Chondrocyte (in vitro differentiated cells): ENCODE data around the gene RAD51B. TPM values are rescaled to one million over a fixed set of nuclear protein-coding genes. Genes with fewer than 3 reads are reported as not detected.

Experiments
- DNase-seq: peaks from one replicate; pipeline ENCODE4 v3.0.0; 2021; ENCODE audit warnings: mixed read lengths, low spot score
- H3K27ac Mint-ChIP-seq: one replicate; pipeline ENCODE4 v1.8.0; 2021; ENCODE audit warnings: mild to moderate bottlenecking, moderate library complexity, mixed read lengths; ENCODE audit not compliant: unreplicated experiment
- H3K27me3 Mint-ChIP-seq: 2 replicates; pipeline ENCODE4 v1.8.0; 2021; ENCODE audit warnings: low read depth, mixed read lengths
- H3K36me3 Mint-ChIP-seq: 2 replicates; pipeline ENCODE4 v1.8.0; 2021; ENCODE audit warnings: low read depth, mixed read lengths
- H3K4me1 Mint-ChIP-seq: 2 replicates; pipeline ENCODE4 v1.8.0; 2021; ENCODE audit warnings: low read depth, mild to moderate bottlenecking, mixed read lengths
- H3K4me3 Mint-ChIP-seq: one replicate; pipeline ENCODE4 v1.8.0; 2021; ENCODE audit warnings: mild to moderate bottlenecking, moderate library complexity, mixed read lengths; ENCODE audit not compliant: unreplicated experiment
- H3K9me3 Mint-ChIP-seq: 2 replicates; pipeline ENCODE4 v1.8.0; 2021; ENCODE audit warnings: low read depth, mixed read lengths
- CTCF ChIP-seq: fragments of 200-600 bp; sonication (generic); IDR thresholded peaks from 2 replicates; pipeline ENCODE4 v1.5.0; 2021; ENCODE audit warnings: antibody characterized with exemption, mild to moderate bottlenecking, moderate library complexity
- total RNA-seq: library from RNA; stranded (reverse); gene quantifications from 3 replicates; pipeline ENCODE4 v1.2.1, GENCODE V29; 2021

Gene RAD51B
- total RNA-seq, 1 donor from 2014 or later = 8.2 TPM

GRCh38 chr14:68375376-68375775 is 555.8 kb downstream of the RAD51B start:
- no peaks in the 10 kb centered on the region for H3K27me3 Mint-ChIP-seq
- H3K9me3 Mint-ChIP-seq = peaks cover 10% of the 10 kb centered on the region
- H3K36me3 Mint-ChIP-seq = peaks cover 2% of the 10 kb centered on the region
- no peak for DNase-seq
- H3K4me1 Mint-ChIP-seq = peaks cover 34% of the 10 kb centered on the region
- no peak overlapping the region for H3K4me3 Mint-ChIP-seq
- no peak for TF ChIP-seq CTCF
- no peak overlapping the region for H3K27ac Mint-ChIP-seq

GRCh38 chr14:68376067-68376779 is 556.6 kb downstream of the RAD51B start:
- Mint-ChIP-seq H3K9me3 (peaks cover 10% of the 10 kb centered on the region), H3K36me3 (peaks cover 2% of the 10 kb centered on the region), H3K4me3 (no peak overlapping the region), H3K4me1 (peaks cover 42% of the 10 kb centered on the region), H3K27ac (no peak overlapping the region), H3K27me3 (no peaks in the 10 kb centered on the region)
- no peak for TF ChIP-seq CTCF
- no peak for DNase-seq

GRCh38 chr14:68377006-68377405 is 557.4 kb downstream of the RAD51B start:
- Mint-ChIP-seq H3K36me3 (peaks cover 2% of the 10 kb centered on the region), H3K4me1 (peaks cover 43% of the 10 kb centered on the region), H3K9me3 (peaks cover 9% of the 10 kb centered on the region), H3K4me3 (no peak overlapping the region), H3K27me3 (no peaks in the 10 kb centered on the region), H3K27ac (no peak overlapping the region)
- no peak for DNase-seq
- TF ChIP-seq CTCF = no peak

- Mint-ChIP-seq H3K4me1 (peaks cover 43% of the 10 kb centered on the region), H3K4me3 (no peak overlapping the region), H3K27me3 (no peaks in the 10 kb centered on the region), H3K9me3 (peaks cover 5% of the 10 kb centered on the region), H3K36me3 (no peaks in the 10 kb centered on the region), H3K27ac (no peak overlapping the region)
- TF ChIP-seq CTCF = no peak
- DNase-seq = no peak
Measured at GRCh38 chr14:68377459-68377858, 557.9 kb downstream of the RAD51B start.

GRCh38 chr14:68379510-68380328 is 560.1 kb downstream of the RAD51B start:
- DNase-seq = no peak
- Mint-ChIP-seq H3K4me1 (peaks cover 53% of the 10 kb centered on the region), H3K36me3 (no peaks in the 10 kb centered on the region), H3K9me3 (no peaks in the 10 kb centered on the region), H3K4me3 (no peak overlapping the region), H3K27ac (no peak overlapping the region), H3K27me3 (no peaks in the 10 kb centered on the region)
- TF ChIP-seq CTCF = no peak
